HepG2 (cell line): ENCODE data around the gene KDM4B. TPM values are rescaled to one million over a fixed set of nuclear protein-coding genes. Genes with fewer than 3 reads are reported as not detected.

Experiments used
- ATAC-seq: fragments of 200-7000 bp; cut with Tn5 transposase; 3 replicates; pipeline ENCODE4 v1.9.1; 2020; ENCODE audit warnings: mild to moderate bottlenecking, moderate library complexity
- BruUV-seq: library from RNA; stranded (reverse); fragments of 400-500 nt; replicated peaks from 2 replicates; lab custom pipeline; 2021; lab: Mats Ljungman, UMichigan
- CTCF ChIA-PET: fragments of 300-600 bp; formaldehyde crosslinking; extraction: SDS; loops from one replicate; lab custom pipeline; 2021; ENCODE audit warnings: low total read pairs, inconsistent platforms, low intra/inter-chr PET ratio; lab: Yijun Ruan, JAX
- POLR2A ChIA-PET: fragments of 350-600 bp; sonication (Branson Sonifier 250); formaldehyde crosslinking; loops from one replicate; lab custom pipeline; 2020; ENCODE audit warnings: antibody characterized with exemption, inconsistent platforms; lab: Yijun Ruan, JAX
- DNase-seq: peaks from one replicate; pipeline ENCODE4 v3.0.0-alpha.2; 2015; ENCODE audit warnings: low spot score
- FAIRE-seq: peaks from 3 replicates; lab custom pipeline; 2011; peaks lifted over from hg19 to GRCh38; lab: Jason Lieb, UNC
- H2AFZ ChIP-seq: one replicate; pipeline ENCODE4 v1.6.1; 2011; ENCODE audit warnings: low read length, inconsistent platforms
- H3K27ac ChIP-seq: fragments of 300-600 bp; 3 replicates; pipeline ENCODE4 v1.8.0; 2011; ENCODE audit warnings: mixed run types, mild to moderate bottlenecking, mixed read lengths, low read length, inconsistent platforms; ENCODE audit not compliant: insufficient read depth; ENCODE audit errors: extremely low read length
- H3K27me3 ChIP-seq, 2 experiments: fragments of 200-600 bp in 1 of 2; 2 replicates in 1 of 2; 3 replicates in 1 of 2; pipeline versions ENCODE4 v1.6.0 to v1.8.0; 2011; ENCODE audit warnings: low read length in 2 of 2, mild to moderate bottlenecking in 2 of 2, moderate library complexity in 2 of 2, inconsistent platforms in 1 of 2; ENCODE audit not compliant: insufficient read depth in 2 of 2, control insufficient read depth in 1 of 2
- H3K36me3 ChIP-seq, 2 experiments: fragments of 200-600 bp in 1 of 2; replicated peaks in 1 of 2; 2 replicates in 1 of 2; 3 replicates in 1 of 2; pipeline versions ENCODE4 v1.5.1 to v1.8.0; 2011; ENCODE audit warnings: low read length in 2 of 2, inconsistent platforms in 1 of 2; ENCODE audit not compliant: insufficient read depth in 2 of 2, control insufficient read depth in 1 of 2
- H3K4me1 ChIP-seq: 2 replicates; pipeline ENCODE4 v1.5.1; 2012; ENCODE audit warnings: low read length, inconsistent platforms; ENCODE audit not compliant: insufficient read depth
- H3K4me2 ChIP-seq: 2 replicates; pipeline ENCODE4 v1.6.0; 2011; ENCODE audit warnings: low read depth, low read length, inconsistent platforms
- H3K4me3 ChIP-seq, 3 experiments: fragments of 200-600 bp in 1 of 3; sonication (generic), shearing (Covaris generic) in 1 of 3; replicated peaks in 1 of 3; 2 replicates each; pipeline ENCODE4 v1.5.1; 2011 to 2016; ENCODE audit warnings: low read length in 3 of 3, inconsistent platforms in 2 of 3, low read depth in 2 of 3, mild to moderate bottlenecking in 2 of 3, control low read depth in 1 of 3, mixed read lengths in 1 of 3; ENCODE audit not compliant: insufficient read depth in 1 of 3
- H3K79me2 ChIP-seq: one replicate; pipeline ENCODE4 v1.6.1; 2011; ENCODE audit warnings: low read length, inconsistent platforms; ENCODE audit not compliant: insufficient read depth
- H3K9ac ChIP-seq: 2 replicates; pipeline ENCODE4 v1.6.0; 2011; ENCODE audit warnings: mild to moderate bottlenecking, low read depth, low read length, inconsistent platforms; ENCODE audit not compliant: insufficient read depth
- H3K9me3 ChIP-seq: 2 replicates; pipeline ENCODE4 v1.5.1; 2012; ENCODE audit warnings: mild to moderate bottlenecking, low read length
- H4K20me1 ChIP-seq: 2 replicates; pipeline ENCODE4 v1.6.0; 2011; ENCODE audit warnings: inconsistent platforms, mild to moderate bottlenecking, low read length, moderate library complexity; ENCODE audit not compliant: insufficient read depth
- CBX5 ChIP-seq: sonication (generic); formaldehyde crosslinking; IDR thresholded peaks from 2 replicates; pipeline ENCODE4 v1.4.0; 2020; ENCODE audit warnings: missing genetic modification reagents, borderline replicate concordance
- HOXA3 ChIP-seq: sonication (generic); formaldehyde crosslinking; IDR thresholded peaks from 2 replicates; pipeline ENCODE4 v1.5.0; 2020; ENCODE audit warnings: missing genetic modification reagents
- PRMT3 ChIP-seq: sonication (generic); formaldehyde crosslinking; IDR thresholded peaks from 2 replicates; pipeline ENCODE4 v1.8.1; 2022; ENCODE audit warnings: low read depth, mild to moderate bottlenecking, moderate library complexity, missing genetic modification reagents, borderline replicate concordance
- SNAPC2 ChIP-seq: sonication (generic); formaldehyde crosslinking; IDR thresholded peaks from 2 replicates; pipeline ENCODE4 v1.8.1; 2022; ENCODE audit warnings: mild to moderate bottlenecking, missing genetic modification reagents
- ZNF761 ChIP-seq: sonication (generic); formaldehyde crosslinking; conservative IDR thresholded peaks from 2 replicates; pipeline ENCODE4 v1.4.0; 2020; ENCODE audit warnings: mild to moderate bottlenecking, missing genetic modification reagents
- ZSCAN31 ChIP-seq: sonication (generic); formaldehyde crosslinking; IDR thresholded peaks from 2 replicates; pipeline ENCODE4 v1.5.0; 2020; ENCODE audit warnings: low read depth, mild to moderate bottlenecking, missing genetic modification reagents
- WGBS: methylation state at CpG from one replicate; pipeline ENCODE4 v1.1.6; 2017; ENCODE audit warnings: low lambda C conversion rate; 5-methylcytosine and 5-hydroxymethylcytosine counted together
- in situ Hi-C: cut with HindIII; loops from 2 replicates; pipeline ENCODE4 v1.10.0; 2017; ENCODE audit warnings: low pct_unique_long_range_greater_than_20kb; ENCODE audit not compliant: extremely low pct_ligation_motif_present
- intact Hi-C: fragments of 100-400 bp; cut with micrococcal nuclease; formaldehyde crosslinking; loops from one replicate; pipeline ENCODE4 v1.10.0; 2022; ENCODE audit not compliant: unreplicated experiment
- polyA plus RNA-seq, 8 experiments: library from polyadenylated mRNA; depleted of rRNA in 3 of 8; stranded (reverse) in 7 of 8; unstranded in 1 of 8; fragments of >200 nt; fragmentation: Illumina TruSeq in 4 of 8; extraction: Trizol in 4 of 8; gene quantifications; 2 replicates each; pipeline versions ENCODE4 v1.2.1 to v1.2.3, GENCODE V29; 2011 to 2016; ENCODE audit warnings: low read depth in 4 of 8, missing spikeins in 1 of 8, mixed read lengths in 1 of 8; ENCODE audit not compliant: insufficient read depth in 1 of 8
- total RNA-seq, 5 experiments: library from RNA; depleted of rRNA; stranded (reverse); fragments of >200 nt; fragmentation: Illumina TruSeq; extraction: Trizol; gene quantifications; 2 replicates each; pipeline ENCODE4 v1.2.3, GENCODE V29; 2016; ENCODE audit warnings: low read depth in 1 of 5
- TF ChIP-seq, protein P1 (sequence below), 2 experiments: IDR thresholded peaks; 2 replicates each; pipeline ENCODE4 v1.6.1; 2011 to 2012; ENCODE audit warnings: low read length in 2 of 2, borderline replicate concordance in 1 of 2, low read depth in 1 of 2, mild to moderate bottlenecking in 1 of 2, moderate library complexity in 1 of 2
- TF ChIP-seq, protein P2 (sequence below): sonication (generic); formaldehyde crosslinking; IDR thresholded peaks from 2 replicates; pipeline ENCODE4 v1.9.0; 2022; ENCODE audit warnings: missing genetic modification reagents, mild to moderate bottlenecking, borderline replicate concordance
- TF ChIP-seq, protein P3 (sequence below): sonication (generic); formaldehyde crosslinking; IDR thresholded peaks from 2 replicates; pipeline ENCODE4 v1.5.0; 2020; ENCODE audit warnings: mild to moderate bottlenecking, missing genetic modification reagents

KDM4B gene
- total and polyA plus RNA-seq, 2 of the 13 experiments (the other 11 are each of a cell fraction or from before 2014, with no cell fraction given), result 4.9 to 14.6 TPM

DNA sequence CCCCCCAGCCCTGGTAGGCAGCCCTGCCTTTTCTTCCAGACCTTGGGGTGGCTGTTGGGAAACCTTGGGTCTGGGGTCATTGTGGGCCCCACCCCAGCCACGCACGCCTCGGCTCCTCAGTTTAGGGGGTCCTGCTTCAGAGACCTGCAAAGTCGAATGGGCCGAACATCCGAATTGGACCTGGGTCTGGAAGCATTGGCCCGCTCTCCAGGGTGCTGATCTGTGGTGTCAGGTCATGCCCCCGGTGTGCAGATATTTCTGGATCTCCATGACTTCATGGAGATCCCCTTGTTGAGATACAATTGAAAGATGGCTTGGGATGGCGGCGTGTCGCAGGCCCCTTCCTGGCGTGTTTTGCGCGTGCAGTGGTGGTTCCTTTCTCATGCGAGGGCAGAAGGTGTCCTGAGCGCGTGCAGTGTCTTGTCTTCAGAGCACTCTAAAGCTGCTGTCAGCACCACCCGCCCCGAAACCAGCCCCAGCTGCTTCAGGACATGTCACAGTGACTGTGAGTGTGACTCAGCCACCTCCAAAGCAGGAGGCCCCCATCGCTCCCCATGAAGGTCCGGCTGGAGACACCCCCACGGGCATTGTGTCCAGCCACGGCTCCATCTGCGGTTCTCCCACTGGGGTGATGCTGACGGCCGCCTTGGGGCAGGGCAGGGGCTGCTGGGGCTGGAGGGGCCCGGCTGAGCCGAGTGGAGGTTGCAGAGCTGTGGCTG, 112.7 kb downstream of the KDM4B start:
- CTCF ChIA-PET, result no interaction called here
- DNase-seq (no peak), FAIRE-seq (no peak), ATAC-seq (no peak)
- Histone ChIP-seq H3K4me3 (no peak overlapping the region), H3K9me3 (no peaks in the 10 kb centered on the region), H3K79me2 (no peaks in the 10 kb centered on the region), H2AFZ (no peak overlapping the region), H3K27me3 (no peaks in the 10 kb centered on the region), H3K4me2 (no peak overlapping the region), H4K20me1 (peaks cover 2% of the 10 kb centered on the region; the same call in 1 of the 2 replicates), H3K36me3 (peaks cover 24 to 62% of the 10 kb centered on the region in 2 experiments; a peak in 4 of 5 replicates), H3K9ac (no peak overlapping the region), H3K27ac (no peak overlapping the region), H3K4me1 (no peaks in the 10 kb centered on the region)
- in situ Hi-C loops, result no loop called here
- no TSS peak for BruUV-seq
- TF ChIP-seq ZNF761, result no peak
- TF ChIP-seq, protein P1, sequence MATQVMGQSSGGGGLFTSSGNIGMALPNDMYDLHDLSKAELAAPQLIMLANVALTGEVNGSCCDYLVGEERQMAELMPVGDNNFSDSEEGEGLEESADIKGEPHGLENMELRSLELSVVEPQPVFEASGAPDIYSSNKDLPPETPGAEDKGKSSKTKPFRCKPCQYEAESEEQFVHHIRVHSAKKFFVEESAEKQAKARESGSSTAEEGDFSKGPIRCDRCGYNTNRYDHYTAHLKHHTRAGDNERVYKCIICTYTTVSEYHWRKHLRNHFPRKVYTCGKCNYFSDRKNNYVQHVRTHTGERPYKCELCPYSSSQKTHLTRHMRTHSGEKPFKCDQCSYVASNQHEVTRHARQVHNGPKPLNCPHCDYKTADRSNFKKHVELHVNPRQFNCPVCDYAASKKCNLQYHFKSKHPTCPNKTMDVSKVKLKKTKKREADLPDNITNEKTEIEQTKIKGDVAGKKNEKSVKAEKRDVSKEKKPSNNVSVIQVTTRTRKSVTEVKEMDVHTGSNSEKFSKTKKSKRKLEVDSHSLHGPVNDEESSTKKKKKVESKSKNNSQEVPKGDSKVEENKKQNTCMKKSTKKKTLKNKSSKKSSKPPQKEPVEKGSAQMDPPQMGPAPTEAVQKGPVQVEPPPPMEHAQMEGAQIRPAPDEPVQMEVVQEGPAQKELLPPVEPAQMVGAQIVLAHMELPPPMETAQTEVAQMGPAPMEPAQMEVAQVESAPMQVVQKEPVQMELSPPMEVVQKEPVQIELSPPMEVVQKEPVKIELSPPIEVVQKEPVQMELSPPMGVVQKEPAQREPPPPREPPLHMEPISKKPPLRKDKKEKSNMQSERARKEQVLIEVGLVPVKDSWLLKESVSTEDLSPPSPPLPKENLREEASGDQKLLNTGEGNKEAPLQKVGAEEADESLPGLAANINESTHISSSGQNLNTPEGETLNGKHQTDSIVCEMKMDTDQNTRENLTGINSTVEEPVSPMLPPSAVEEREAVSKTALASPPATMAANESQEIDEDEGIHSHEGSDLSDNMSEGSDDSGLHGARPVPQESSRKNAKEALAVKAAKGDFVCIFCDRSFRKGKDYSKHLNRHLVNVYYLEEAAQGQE (IDR thresholded peaks at IDR 0.05; ENCODE audit: borderline replicate concordance in 1 of 2, low read depth in 1 of 2, low read length in 2 of 2), result peak in 1 of 2 experiments; percentile 60; a peak in 2 of 4 replicates
- intact Hi-C loops, result no loop called here
- WGBS, result 99% methylated on average over 10 of the region's 28 CpGs
- POLR2A ChIA-PET, result no interaction called here

DNA sequence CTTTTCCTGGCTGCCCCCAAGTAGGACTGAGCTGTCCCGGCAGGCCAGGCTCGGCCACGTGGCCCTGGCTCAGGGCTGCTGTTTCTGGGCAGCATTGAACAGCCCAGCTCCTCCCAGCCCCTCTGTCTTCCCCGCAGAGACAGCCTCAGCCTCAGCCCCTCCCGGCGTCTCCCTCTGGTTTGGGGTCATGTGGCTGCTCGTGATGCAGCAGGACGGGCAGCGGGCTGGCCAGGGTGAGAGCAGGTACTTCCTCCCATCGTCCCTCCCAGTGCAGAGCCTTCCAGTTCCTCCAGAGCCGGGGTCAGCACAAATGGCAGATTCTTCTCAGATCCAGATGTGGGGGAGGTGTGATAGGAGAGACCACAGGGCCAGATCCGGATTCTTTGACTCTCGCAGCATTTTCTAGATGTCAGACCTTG, 114.6 kb downstream of the KDM4B start:
- 100% methylated on average over 3 of the region's 13 CpGs for WGBS
- Histone ChIP-seq H3K9me3 (no peaks in the 10 kb centered on the region), H3K4me2 (no peak overlapping the region), H3K4me1 (no peaks in the 10 kb centered on the region), H3K27me3 (no peaks in the 10 kb centered on the region), H3K9ac (no peak overlapping the region), H2AFZ (no peak overlapping the region), H3K36me3 (peaks cover 19 to 66% of the 10 kb centered on the region in 2 experiments; a peak in 4 of 5 replicates), H3K27ac (no peak overlapping the region), H3K4me3 (no peak overlapping the region), H4K20me1 (peaks cover 2% of the 10 kb centered on the region; the same call in 1 of the 2 replicates), H3K79me2 (no peaks in the 10 kb centered on the region)
- in situ Hi-C loops, result no loop called here
- no peak for FAIRE-seq
- ATAC-seq, result no peak
- no peak for DNase-seq
- CTCF ChIA-PET, result no interaction called here
- POLR2A ChIA-PET, result no interaction called here
- intact Hi-C loops, result no loop called here
- BruUV-seq, result no TSS peak
- TF ChIP-seq PRMT3 (CRISPR knock-in tag) (no peak), CBX5 (CRISPR knock-in tag) (no peak), ZSCAN31 (no peak), HOXA3 (no peak), SNAPC2 (CRISPR knock-in tag) (no peak)
- TF ChIP-seq, protein P2, sequence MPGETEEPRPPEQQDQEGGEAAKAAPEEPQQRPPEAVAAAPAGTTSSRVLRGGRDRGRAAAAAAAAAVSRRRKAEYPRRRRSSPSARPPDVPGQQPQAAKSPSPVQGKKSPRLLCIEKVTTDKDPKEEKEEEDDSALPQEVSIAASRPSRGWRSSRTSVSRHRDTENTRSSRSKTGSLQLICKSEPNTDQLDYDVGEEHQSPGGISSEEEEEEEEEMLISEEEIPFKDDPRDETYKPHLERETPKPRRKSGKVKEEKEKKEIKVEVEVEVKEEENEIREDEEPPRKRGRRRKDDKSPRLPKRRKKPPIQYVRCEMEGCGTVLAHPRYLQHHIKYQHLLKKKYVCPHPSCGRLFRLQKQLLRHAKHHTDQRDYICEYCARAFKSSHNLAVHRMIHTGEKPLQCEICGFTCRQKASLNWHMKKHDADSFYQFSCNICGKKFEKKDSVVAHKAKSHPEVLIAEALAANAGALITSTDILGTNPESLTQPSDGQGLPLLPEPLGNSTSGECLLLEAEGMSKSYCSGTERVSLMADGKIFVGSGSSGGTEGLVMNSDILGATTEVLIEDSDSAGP (CRISPR knock-in tag), result no peak
- TF ChIP-seq, protein P3, sequence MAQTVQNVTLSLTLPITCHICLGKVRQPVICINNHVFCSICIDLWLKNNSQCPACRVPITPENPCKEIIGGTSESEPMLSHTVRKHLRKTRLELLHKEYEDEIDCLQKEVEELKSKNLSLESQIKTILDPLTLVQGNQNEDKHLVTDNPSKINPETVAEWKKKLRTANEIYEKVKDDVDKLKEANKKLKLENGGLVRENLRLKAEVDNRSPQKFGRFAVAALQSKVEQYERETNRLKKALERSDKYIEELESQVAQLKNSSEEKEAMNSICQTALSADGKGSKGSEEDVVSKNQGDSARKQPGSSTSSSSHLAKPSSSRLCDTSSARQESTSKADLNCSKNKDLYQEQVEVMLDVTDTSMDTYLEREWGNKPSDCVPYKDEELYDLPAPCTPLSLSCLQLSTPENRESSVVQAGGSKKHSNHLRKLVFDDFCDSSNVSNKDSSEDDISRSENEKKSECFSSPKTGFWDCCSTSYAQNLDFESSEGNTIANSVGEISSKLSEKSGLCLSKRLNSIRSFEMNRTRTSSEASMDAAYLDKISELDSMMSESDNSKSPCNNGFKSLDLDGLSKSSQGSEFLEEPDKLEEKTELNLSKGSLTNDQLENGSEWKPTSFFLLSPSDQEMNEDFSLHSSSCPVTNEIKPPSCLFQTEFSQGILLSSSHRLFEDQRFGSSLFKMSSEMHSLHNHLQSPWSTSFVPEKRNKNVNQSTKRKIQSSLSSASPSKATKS, result no peak
